WTC11 (cell line): ENCODE results near the gene TWIST2. TPM values are rescaled to one million over a fixed set of nuclear protein-coding genes. Genes with fewer than 3 reads are reported as not detected.

Experiments used
- ATAC-seq: fragments of 200-7000 bp; cut with Tn5 transposase; 2 replicates; pipeline ENCODE4 v1.10.0; 2021; ENCODE audit warnings: mild to moderate bottlenecking, moderate library complexity
- CTCF ChIA-PET: fragments of 300-600 bp; sonication (Branson Sonifier 250); formaldehyde crosslinking; loops from one replicate; lab custom pipeline; 2021; ENCODE audit warnings: antibody characterized with exemption; lab: Charles Lee
- POLR2A ChIA-PET: fragments of 350-600 bp; sonication (Branson Sonifier 250); formaldehyde crosslinking; loops from one replicate; lab custom pipeline; 2021; ENCODE audit warnings: antibody characterized with exemption; lab: Charles Lee
- DNase-seq: peaks from one replicate; pipeline ENCODE4 v3.0.0; 2021; ENCODE audit warnings: low spot score
- H3K27ac Mint-ChIP-seq: 2 replicates; pipeline ENCODE4 v1.8.0; 2021; ENCODE audit warnings: mixed read lengths
- H3K27me3 Mint-ChIP-seq: 2 replicates; pipeline ENCODE4 v1.8.0; 2021; ENCODE audit warnings: low read depth, mild to moderate bottlenecking, moderate library complexity, mixed read lengths
- H3K36me3 Mint-ChIP-seq: 2 replicates; pipeline ENCODE4 v1.8.0; 2021; ENCODE audit warnings: mixed read lengths
- H3K4me1 Mint-ChIP-seq: 2 replicates; pipeline ENCODE4 v1.8.0; 2022; ENCODE audit warnings: mixed read lengths
- H3K4me3 Mint-ChIP-seq: 2 replicates; pipeline ENCODE4 v1.8.0; 2021; ENCODE audit warnings: mild to moderate bottlenecking, moderate library complexity, mixed read lengths
- H3K9me3 Mint-ChIP-seq: 2 replicates; pipeline ENCODE4 v1.8.0; 2021; ENCODE audit warnings: mixed read lengths
- EMX1 ChIP-seq: fragments of 250-450 bp; sonication (Bioruptor Pico); IDR thresholded peaks from 2 replicates; pipeline ENCODE4 v1.8.0; 2021; ENCODE audit warnings: mild to moderate bottlenecking
- HMGXB4 ChIP-seq: sonication (generic); formaldehyde crosslinking; IDR thresholded peaks from 2 replicates; pipeline ENCODE4 v1.8.1; 2023; ENCODE audit warnings: mild to moderate bottlenecking, moderate library complexity, missing genetic modification reagents
- MLX ChIP-seq: sonication (generic); formaldehyde crosslinking; IDR thresholded peaks from 2 replicates; pipeline ENCODE4 v1.8.1; 2023; ENCODE audit warnings: mild to moderate bottlenecking, missing genetic modification reagents, moderate library complexity
- NR3C1 ChIP-seq: sonication (generic); formaldehyde crosslinking; conservative IDR thresholded peaks from 2 replicates; pipeline ENCODE4 v1.8.1; 2023; ENCODE audit warnings: low read depth, mild to moderate bottlenecking, missing genetic modification reagents
- PRRX2 ChIP-seq: fragments of 250-450 bp; sonication (Bioruptor Pico); IDR thresholded peaks from 2 replicates; pipeline ENCODE4 v1.8.0; 2021; ENCODE audit warnings: mild to moderate bottlenecking
- RELA ChIP-seq: sonication (generic); formaldehyde crosslinking; IDR thresholded peaks from 2 replicates; pipeline ENCODE4 v1.8.1; 2022; ENCODE audit warnings: missing genetic modification reagents, mild to moderate bottlenecking, borderline replicate concordance
- STAT6 ChIP-seq: sonication (generic); formaldehyde crosslinking; conservative IDR thresholded peaks from 2 replicates; pipeline ENCODE4 v1.8.1; 2023; ENCODE audit warnings: mild to moderate bottlenecking, low read depth, missing genetic modification reagents, moderate library complexity
- ZBTB43 ChIP-seq: sonication (generic); formaldehyde crosslinking; IDR thresholded peaks from 2 replicates; pipeline ENCODE4 v1.8.1; 2023; ENCODE audit warnings: mild to moderate bottlenecking, missing genetic modification reagents
- ZNF512 ChIP-seq: sonication (generic); formaldehyde crosslinking; IDR thresholded peaks from 2 replicates; pipeline ENCODE4 v1.8.1; 2022; ENCODE audit warnings: missing genetic modification reagents, borderline replicate concordance
- ZNF671 ChIP-seq: fragments of 250-450 bp; sonication (Bioruptor Pico); IDR thresholded peaks from 2 replicates; pipeline ENCODE4 v1.8.0; 2021; ENCODE audit warnings: mild to moderate bottlenecking
- total RNA-seq: library from RNA; stranded (reverse); gene quantifications from 3 replicates; pipeline ENCODE4 v1.2.3, GENCODE V29; 2021
- TF ChIP-seq, protein P1 (sequence below): sonication (generic); formaldehyde crosslinking; IDR thresholded peaks from 2 replicates; pipeline ENCODE4 v1.8.1; 2022; ENCODE audit warnings: mild to moderate bottlenecking, moderate library complexity, missing genetic modification reagents
- TF ChIP-seq, protein P2 (sequence below): sonication (generic); formaldehyde crosslinking; conservative IDR thresholded peaks from 2 replicates; pipeline ENCODE4 v1.8.1; 2022; ENCODE audit warnings: mild to moderate bottlenecking, missing genetic modification reagents
- TF ChIP-seq, protein P3 (sequence below): sonication (generic); formaldehyde crosslinking; IDR thresholded peaks from 2 replicates; pipeline ENCODE4 v1.8.1; 2022; ENCODE audit warnings: low read depth, mild to moderate bottlenecking, moderate library complexity, missing genetic modification reagents, borderline replicate concordance
- TF ChIP-seq, protein P4 (sequence below): sonication (generic); formaldehyde crosslinking; IDR thresholded peaks from 2 replicates; pipeline ENCODE4 v1.8.0; 2022; ENCODE audit warnings: mild to moderate bottlenecking, missing genetic modification reagents

The TWIST2 gene
- total RNA-seq, 1 experiment from 2014 or later = 5.7 TPM

DNA sequence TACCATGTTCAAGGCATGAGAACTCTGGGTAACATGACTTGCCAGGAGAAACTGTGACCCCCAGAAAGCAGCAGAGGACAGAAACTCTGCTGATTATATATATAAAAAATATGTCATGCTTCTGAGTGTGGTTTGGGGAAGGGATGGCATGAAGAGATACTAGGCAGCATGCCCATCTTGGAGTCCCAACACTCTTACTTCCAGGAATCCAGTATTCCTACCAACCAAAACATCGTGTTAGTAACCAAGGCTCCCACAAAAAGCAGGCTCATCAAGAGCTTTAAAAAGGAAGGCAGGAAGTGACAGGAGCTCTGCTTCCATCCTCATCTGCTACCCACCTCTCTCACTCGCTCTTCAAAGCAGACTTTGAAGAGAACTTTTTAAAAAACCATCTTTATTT, 31.6 kb upstream of the TWIST2 start:
- H3K36me3 Mint-ChIP-seq = no peaks in the 10 kb centered on the region
- H3K4me3 Mint-ChIP-seq = no peak overlapping the region
- no peak for DNase-seq
- ATAC-seq = no peak
- H3K4me1 Mint-ChIP-seq = peaks cover 20% of the 10 kb centered on the region
- no peak overlapping the region for H3K27ac Mint-ChIP-seq
- ChIA-PET CTCF (no interaction called here), POLR2A (no interaction called here)
- TF ChIP-seq, protein P1, sequence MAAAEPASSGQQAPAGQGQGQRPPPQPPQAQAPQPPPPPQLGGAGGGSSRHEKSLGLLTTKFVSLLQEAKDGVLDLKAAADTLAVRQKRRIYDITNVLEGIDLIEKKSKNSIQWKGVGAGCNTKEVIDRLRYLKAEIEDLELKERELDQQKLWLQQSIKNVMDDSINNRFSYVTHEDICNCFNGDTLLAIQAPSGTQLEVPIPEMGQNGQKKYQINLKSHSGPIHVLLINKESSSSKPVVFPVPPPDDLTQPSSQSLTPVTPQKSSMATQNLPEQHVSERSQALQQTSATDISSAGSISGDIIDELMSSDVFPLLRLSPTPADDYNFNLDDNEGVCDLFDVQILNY (CRISPR knock-in tag) = no peak
- TF ChIP-seq, protein P2, sequence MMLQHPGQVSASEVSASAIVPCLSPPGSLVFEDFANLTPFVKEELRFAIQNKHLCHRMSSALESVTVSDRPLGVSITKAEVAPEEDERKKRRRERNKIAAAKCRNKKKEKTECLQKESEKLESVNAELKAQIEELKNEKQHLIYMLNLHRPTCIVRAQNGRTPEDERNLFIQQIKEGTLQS = no peak
- TF ChIP-seq NR3C1 (CRISPR knock-in tag) (no peak), ZBTB43 (CRISPR knock-in tag) (no peak), RELA (CRISPR knock-in tag) (no peak), ZNF512 (CRISPR knock-in tag) (no peak), MLX (CRISPR knock-in tag) (no peak), STAT6 (no peak), HMGXB4 (CRISPR knock-in tag) (no peak), ZNF671 (CRISPR knock-in tag) (no peak), PRRX2 (CRISPR knock-in tag) (no peak), EMX1 (CRISPR knock-in tag) (no peak)
- TF ChIP-seq, protein P3, sequence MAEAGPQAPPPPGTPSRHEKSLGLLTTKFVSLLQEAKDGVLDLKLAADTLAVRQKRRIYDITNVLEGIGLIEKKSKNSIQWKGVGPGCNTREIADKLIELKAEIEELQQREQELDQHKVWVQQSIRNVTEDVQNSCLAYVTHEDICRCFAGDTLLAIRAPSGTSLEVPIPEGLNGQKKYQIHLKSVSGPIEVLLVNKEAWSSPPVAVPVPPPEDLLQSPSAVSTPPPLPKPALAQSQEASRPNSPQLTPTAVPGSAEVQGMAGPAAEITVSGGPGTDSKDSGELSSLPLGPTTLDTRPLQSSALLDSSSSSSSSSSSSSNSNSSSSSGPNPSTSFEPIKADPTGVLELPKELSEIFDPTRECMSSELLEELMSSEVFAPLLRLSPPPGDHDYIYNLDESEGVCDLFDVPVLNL (CRISPR knock-in tag) = no peak
- TF ChIP-seq, protein P4, sequence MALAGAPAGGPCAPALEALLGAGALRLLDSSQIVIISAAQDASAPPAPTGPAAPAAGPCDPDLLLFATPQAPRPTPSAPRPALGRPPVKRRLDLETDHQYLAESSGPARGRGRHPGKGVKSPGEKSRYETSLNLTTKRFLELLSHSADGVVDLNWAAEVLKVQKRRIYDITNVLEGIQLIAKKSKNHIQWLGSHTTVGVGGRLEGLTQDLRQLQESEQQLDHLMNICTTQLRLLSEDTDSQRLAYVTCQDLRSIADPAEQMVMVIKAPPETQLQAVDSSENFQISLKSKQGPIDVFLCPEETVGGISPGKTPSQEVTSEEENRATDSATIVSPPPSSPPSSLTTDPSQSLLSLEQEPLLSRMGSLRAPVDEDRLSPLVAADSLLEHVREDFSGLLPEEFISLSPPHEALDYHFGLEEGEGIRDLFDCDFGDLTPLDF (CRISPR knock-in tag) = no peak
- peaks cover 12% of the 10 kb centered on the region for H3K9me3 Mint-ChIP-seq
- peaks cover 4% of the 10 kb centered on the region; the same call in 1 of the 2 replicates for H3K27me3 Mint-ChIP-seq
